H9 (cell line): ENCODE results near the gene FYN. TPM values are rescaled to one million over a fixed set of nuclear protein-coding genes. Genes with fewer than 3 reads are reported as not detected.

Experiments
- DNase-seq: peaks from one replicate; pipeline ENCODE4 v3.0.0-alpha.2; 2017
- H2AFZ ChIP-seq: one replicate; pipeline ENCODE4 v1.6.1; 2013; ENCODE audit warnings: mild to moderate bottlenecking, low read length, control low read depth, moderate library complexity
- H2AK5ac ChIP-seq: 2 replicates; pipeline ENCODE4 v1.6.1; 2013; ENCODE audit warnings: low read length, control low read depth, mixed read lengths; ENCODE audit not compliant: insufficient read length
- H2BK120ac ChIP-seq: one replicate; pipeline ENCODE4 v1.6.1; 2013; ENCODE audit warnings: low read depth, mild to moderate bottlenecking, low read length, control low read depth, inconsistent platforms; ENCODE audit not compliant: poor library complexity, severe bottlenecking
- H2BK12ac ChIP-seq: 2 replicates; pipeline ENCODE4 v1.6.1; 2013; ENCODE audit warnings: low read length, control low read depth, mixed read lengths, low read depth; ENCODE audit not compliant: insufficient read length
- H2BK15ac ChIP-seq: 2 replicates; pipeline ENCODE4 v1.6.1; 2013; ENCODE audit warnings: low read depth, low read length, control low read depth
- H2BK20ac ChIP-seq: one replicate; pipeline ENCODE4 v1.6.1; 2013; ENCODE audit warnings: low read depth, mild to moderate bottlenecking, low read length, control low read depth, inconsistent platforms; ENCODE audit not compliant: poor library complexity, severe bottlenecking
- H2BK5ac ChIP-seq: 2 replicates; pipeline ENCODE4 v1.6.1; 2013; ENCODE audit warnings: low read length, control low read depth, mixed read lengths; ENCODE audit not compliant: insufficient read length
- H3K14ac ChIP-seq: 2 replicates; pipeline ENCODE4 v1.6.1; 2013; ENCODE audit warnings: low read length, control low read depth; ENCODE audit not compliant: insufficient read depth
- H3K18ac ChIP-seq: 2 replicates; pipeline ENCODE4 v1.6.1; 2013; ENCODE audit warnings: low read depth, mild to moderate bottlenecking, mixed read lengths, low read length, control low read depth; ENCODE audit not compliant: insufficient read length
- H3K23ac ChIP-seq: 2 replicates; pipeline ENCODE4 v1.6.1; 2013; ENCODE audit warnings: low read length, control low read depth, mixed read lengths, low read depth; ENCODE audit not compliant: insufficient read length
- H3K23me2 ChIP-seq: 2 replicates; pipeline ENCODE4 v1.6.1; 2013; ENCODE audit warnings: low read depth, mild to moderate bottlenecking, mixed read lengths, low read length, control low read depth; ENCODE audit not compliant: insufficient read length, poor library complexity, severe bottlenecking
- H3K27ac ChIP-seq: 2 replicates; pipeline ENCODE4 v1.5.1; 2013; ENCODE audit warnings: low read length, control low read depth, mixed read lengths, low read depth; ENCODE audit not compliant: insufficient read length
- H3K27me3 ChIP-seq: 2 replicates; pipeline ENCODE4 v1.6.1; 2013; ENCODE audit warnings: low read length, control low read depth, inconsistent platforms; ENCODE audit not compliant: insufficient read depth
- H3K4ac ChIP-seq: 2 replicates; pipeline ENCODE4 v1.6.1; 2013; ENCODE audit warnings: low read depth, mild to moderate bottlenecking, control low read depth, inconsistent platforms, low read length, moderate library complexity
- H3K4me1 ChIP-seq: 2 replicates; pipeline ENCODE4 v1.6.1; 2013; ENCODE audit warnings: low read length, control low read depth, inconsistent platforms; ENCODE audit not compliant: insufficient read depth
- H3K4me2 ChIP-seq: 2 replicates; pipeline ENCODE4 v1.6.1; 2013; ENCODE audit warnings: low read length, control low read depth, mixed read lengths; ENCODE audit not compliant: insufficient read length, insufficient read depth
- H3K56ac ChIP-seq: 2 replicates; pipeline ENCODE4 v1.6.1; 2013; ENCODE audit warnings: low read depth, mild to moderate bottlenecking, mixed read lengths, low read length, control low read depth; ENCODE audit not compliant: insufficient read length
- H3K79me1 ChIP-seq: 2 replicates; pipeline ENCODE4 v1.6.1; 2013; ENCODE audit warnings: low read depth, mild to moderate bottlenecking, moderate library complexity, low read length, control low read depth, inconsistent platforms; ENCODE audit not compliant: insufficient read depth, poor library complexity, severe bottlenecking
- H3K79me2 ChIP-seq: 2 replicates; pipeline ENCODE4 v1.6.1; 2013; ENCODE audit warnings: low read length, control low read depth, inconsistent platforms; ENCODE audit not compliant: insufficient read depth
- H3K9ac ChIP-seq: 2 replicates; pipeline ENCODE4 v1.6.1; 2013; ENCODE audit warnings: low read length, control low read depth, mixed read lengths; ENCODE audit not compliant: insufficient read length; ENCODE audit errors: extremely low read depth
- H3K9me3 ChIP-seq: one replicate; pipeline ENCODE4 v1.6.1; 2013; ENCODE audit warnings: low read depth, low read length, inconsistent platforms; ENCODE audit not compliant: control insufficient read depth
- H3T11ph ChIP-seq: one replicate; pipeline ENCODE4 v1.6.1; 2013; ENCODE audit warnings: mild to moderate bottlenecking, low read length, control low read depth, inconsistent platforms
- H4K20me1 ChIP-seq: one replicate; pipeline ENCODE4 v1.6.1; 2013; ENCODE audit not compliant: control insufficient read depth, insufficient read length, insufficient read depth
- H4K5ac ChIP-seq: 2 replicates; pipeline ENCODE4 v1.6.1; 2013; ENCODE audit warnings: low read depth, mild to moderate bottlenecking, mixed read lengths, low read length, control low read depth; ENCODE audit not compliant: insufficient read length
- H4K8ac ChIP-seq: replicated peaks from 2 replicates; pipeline ENCODE4 v1.6.1; 2013; ENCODE audit warnings: low read length, control low read depth, mixed read lengths, low read depth; ENCODE audit not compliant: insufficient read length
- H4K91ac ChIP-seq: 2 replicates; pipeline ENCODE4 v1.6.1; 2013; ENCODE audit warnings: low read depth, mild to moderate bottlenecking, moderate library complexity, mixed read lengths, low read length, control low read depth; ENCODE audit not compliant: insufficient read length
- H3K27ac Mint-ChIP-seq, 3 experiments: 2 replicates in 2 of 3; 3 replicates in 1 of 3; pipeline ENCODE4 v1.8.0; 2020 to 2021; ENCODE audit warnings: mixed read lengths in 3 of 3, mild to moderate bottlenecking in 1 of 3, moderate library complexity in 1 of 3
- H3K27me3 Mint-ChIP-seq: 2 replicates; pipeline ENCODE4 v1.8.0; 2021; ENCODE audit warnings: low read depth, mild to moderate bottlenecking, moderate library complexity, mixed read lengths
- H3K36me3 Mint-ChIP-seq, 3 experiments: 2 replicates in 2 of 3; 3 replicates in 1 of 3; pipeline ENCODE4 v1.8.0; 2020 to 2021; ENCODE audit warnings: low read depth in 3 of 3, mixed read lengths in 3 of 3; ENCODE audit not compliant: insufficient read depth in 1 of 3
- H3K4me1 Mint-ChIP-seq, 2 experiments: 2 replicates each; pipeline ENCODE4 v1.8.0; 2020; ENCODE audit warnings: mixed read lengths in 2 of 2
- H3K4me3 Mint-ChIP-seq, 2 experiments: 2 replicates in 1 of 2; 3 replicates in 1 of 2; pipeline ENCODE4 v1.8.0; 2020 to 2021; ENCODE audit warnings: mild to moderate bottlenecking in 2 of 2, mixed read lengths in 2 of 2, moderate library complexity in 1 of 2
- H3K9me3 Mint-ChIP-seq, 2 experiments: 2 replicates in 1 of 2; 3 replicates in 1 of 2; pipeline ENCODE4 v1.8.0; 2020; ENCODE audit warnings: mild to moderate bottlenecking in 2 of 2, mixed read lengths in 2 of 2, moderate library complexity in 1 of 2
- CTCF ChIP-seq: fragments of 200-600 bp; sonication (generic); conservative IDR thresholded peaks from 3 replicates; pipeline ENCODE4 v1.8.0; 2021; ENCODE audit warnings: antibody characterized with exemption, mild to moderate bottlenecking
- WGBS: extraction: QIAGEN DNeasy Blood & Tissue Kit; methylation state at CpG from one replicate; pipeline ENCODE4 v1.1.7; 2013; ENCODE audit warnings: missing lambda C conversion rate, low lambda C conversion rate, mixed read lengths; ENCODE audit not compliant: insufficient read length; ENCODE audit errors: extremely low coverage; 5-methylcytosine and 5-hydroxymethylcytosine counted together
- total RNA-seq: library from RNA; stranded (reverse); gene quantifications from 2 replicates; pipeline ENCODE4 v1.2.1, GENCODE V29; 2021

Gene FYN
- total RNA-seq, 1 experiment from 2014 or later: 64.8 TPM

DNA sequence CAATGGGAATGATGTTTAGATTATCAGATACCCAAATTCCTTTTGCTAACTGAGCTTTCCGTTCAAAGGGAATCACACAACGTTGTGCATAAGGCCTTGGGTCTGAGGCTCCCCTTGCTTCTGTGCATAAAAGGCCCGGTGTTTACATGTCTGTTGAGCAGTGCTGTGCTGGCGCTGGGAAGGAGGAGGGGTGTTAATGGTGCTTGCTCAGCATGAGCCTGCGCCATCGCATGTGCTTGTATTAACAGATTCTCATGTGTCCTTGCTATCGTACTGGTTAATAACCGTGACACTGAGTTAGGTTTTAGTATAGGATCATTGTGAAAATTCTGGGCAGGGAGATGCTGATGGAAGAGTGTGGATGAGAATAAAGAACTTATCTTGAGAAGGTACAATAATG lies 205.3 kb downstream of the FYN start:
- Histone ChIP-seq H3K27me3 (no peaks in the 10 kb centered on the region), H3K4me2 (no peak overlapping the region), H2BK15ac (no peak overlapping the region), H3K23ac (no peak overlapping the region), H3K14ac (no peak overlapping the region), H3K4ac (no peak overlapping the region), H3K79me1 (no peaks in the 10 kb centered on the region), H2BK12ac (no peak overlapping the region), H4K5ac (no peak overlapping the region), H3K9me3 (no peaks in the 10 kb centered on the region), H3K9ac (no peak overlapping the region), H3K23me2 (no peaks in the 10 kb centered on the region), H3T11ph (no peak overlapping the region), H2BK120ac (no peak overlapping the region), H2BK5ac (no peak overlapping the region), H2BK20ac (no peak overlapping the region), H3K56ac (no peak overlapping the region), H2AK5ac (no peak overlapping the region), H3K18ac (no peak overlapping the region), H2AFZ (no peak overlapping the region), H4K91ac (no peak overlapping the region), H3K27ac (no peak overlapping the region), H3K79me2 (no peaks in the 10 kb centered on the region), H3K4me1 (peaks cover 11% of the 10 kb centered on the region; the same call in 1 of the 2 replicates), H4K20me1 (no peaks in the 10 kb centered on the region), H4K8ac (no peak overlapping the region)
- Mint-ChIP-seq H3K4me1 (peaks cover 33 to 46% of the 10 kb centered on the region in 2 experiments), H3K27me3 (no peaks in the 10 kb centered on the region; the same call in 1 of the 2 replicates), H3K9me3 (no peaks in the 10 kb centered on the region), H3K36me3 (peaks cover 7 to 17% (median 12%) of the 10 kb centered on the region in 3 experiments; a peak in 5 of 7 replicates), H3K4me3 (no peak overlapping the region), H3K27ac (no peak overlapping the region)
- DNase-seq: no peak
- WGBS: no CpG with 5 or more reads among the region's 8 CpGs
- TF ChIP-seq CTCF: no peak
